ENCODE measurements around the gene PPDPF.
A peak's percentile ranks its signal among the peaks of the same experiment; 100 is the strongest.

The PPDPF gene

DNA sequence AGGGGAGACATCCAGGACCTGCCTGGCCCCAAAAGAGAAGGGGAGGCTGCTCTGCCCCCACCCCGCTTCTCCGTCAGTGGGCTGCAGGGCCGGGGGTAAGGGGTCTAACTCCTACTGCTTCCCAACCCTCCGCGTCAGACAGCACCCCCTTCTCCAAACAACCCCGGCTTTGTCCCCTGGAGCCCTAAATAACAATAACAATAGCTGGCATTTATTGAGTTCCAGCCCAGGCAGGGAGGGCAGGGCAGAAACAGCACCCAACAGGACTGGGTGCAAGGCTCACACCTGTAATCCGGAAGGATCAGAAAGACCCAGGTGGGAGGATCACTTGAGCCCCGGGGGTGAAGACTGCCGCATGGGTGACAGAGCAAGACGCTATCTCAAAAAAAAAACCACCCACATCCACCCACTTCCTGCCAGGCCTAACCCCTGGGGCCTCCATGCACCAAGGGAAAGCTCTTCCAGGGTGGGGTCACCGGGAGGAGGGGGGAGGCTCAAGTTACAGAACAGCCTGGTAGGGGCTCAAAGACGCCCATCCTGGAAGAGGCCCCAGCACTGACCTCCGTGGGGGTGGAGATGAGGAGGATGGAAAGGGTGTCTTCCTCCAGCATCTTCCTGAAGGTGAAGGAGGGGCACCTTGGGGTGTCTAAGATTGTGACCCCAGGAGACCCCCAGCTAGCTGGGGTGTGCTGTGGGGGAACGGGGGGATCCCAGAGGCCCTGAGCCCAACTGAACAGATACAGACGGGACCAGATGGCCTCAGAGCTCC, 32.1 kb downstream of the PPDPF start:
- peak; percentile 65 for DNase-seq (ENCODE audit: low read depth)
- H3K4me3 ChIP-seq (ENCODE audit: low read depth, low read length), result no peak overlapping the region
- no peak for TF ChIP-seq CTCF (IDR thresholded peaks at IDR 0.05; ENCODE audit: low read depth, low read length, missing control alignments)

- TF ChIP-seq CTCF (IDR thresholded peaks at IDR 0.05; ENCODE audit: low read depth, low read length, missing control alignments), result no peak
- peak; percentile 55 for DNase-seq (ENCODE audit: low read depth)
- H3K4me3 ChIP-seq (ENCODE audit: low read depth, low read length), result peak overlapping the region; percentile 47
Measured at GRCh38 chr20:63553251-63553932, 32.8 kb downstream of the PPDPF start.

GRCh38 chr20:63553933-63554290, 33.3 kb downstream of the PPDPF start, which contains the start of gene FNDC11:
TSS of gene FNDC11 (plus strand) at chr20:63554159. CDS start at chr20:63555664, 1,505 bp downstream.
- DNase-seq (ENCODE audit: low read depth), result no peak
- no peak for TF ChIP-seq CTCF (IDR thresholded peaks at IDR 0.05; ENCODE audit: low read depth, low read length, missing control alignments)
- peak within 1 kb of the TSS; percentile 47 for H3K4me3 ChIP-seq (ENCODE audit: low read depth, low read length)

- TF ChIP-seq CTCF (IDR thresholded peaks at IDR 0.05; ENCODE audit: low read depth, low read length, missing control alignments), result no peak
- DNase-seq (ENCODE audit: low read depth), result no peak
- H3K4me3 ChIP-seq (ENCODE audit: low read depth, low read length), result peak overlapping the region; percentile 30
Measured at GRCh38 chr20:63554361-63555278, 34.1 kb downstream of the PPDPF start.

DNA sequence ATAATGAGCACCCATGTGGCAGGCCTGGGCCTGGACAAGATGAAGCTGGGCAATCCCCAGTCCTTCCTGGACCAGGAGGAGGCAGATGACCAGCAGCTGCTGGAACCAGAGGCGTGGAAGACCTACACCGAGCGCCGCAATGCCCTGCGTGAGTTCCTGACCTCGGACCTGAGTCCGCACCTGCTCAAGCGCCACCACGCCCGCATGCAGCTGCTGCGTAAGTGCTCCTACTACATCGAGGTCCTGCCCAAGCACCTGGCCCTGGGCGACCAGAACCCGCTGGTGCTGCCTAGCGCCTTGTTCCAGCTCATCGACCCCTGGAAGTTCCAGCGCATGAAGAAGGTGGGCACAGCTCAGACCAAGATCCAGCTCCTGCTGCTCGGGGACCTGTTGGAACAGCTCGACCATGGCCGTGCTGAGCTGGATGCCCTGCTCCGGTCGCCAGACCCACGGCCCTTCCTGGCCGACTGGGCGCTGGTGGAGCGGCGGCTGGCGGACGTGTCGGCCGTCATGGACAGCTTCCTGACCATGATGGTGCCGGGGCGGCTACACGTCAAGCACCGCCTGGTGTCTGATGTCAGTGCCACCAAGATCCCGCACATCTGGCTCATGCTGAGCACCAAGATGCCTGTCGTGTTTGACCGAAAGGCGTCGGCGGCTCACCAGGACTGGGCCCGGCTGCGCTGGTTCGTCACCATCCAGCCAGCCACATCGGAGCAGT, 35.3 kb downstream of the PPDPF start:
- TF ChIP-seq CTCF (IDR thresholded peaks at IDR 0.05; ENCODE audit: low read depth, low read length, missing control alignments), result no peak
- no peak overlapping the region for H3K4me3 ChIP-seq (ENCODE audit: low read depth, low read length)
- DNase-seq (ENCODE audit: low read depth), result no peak

DNA sequence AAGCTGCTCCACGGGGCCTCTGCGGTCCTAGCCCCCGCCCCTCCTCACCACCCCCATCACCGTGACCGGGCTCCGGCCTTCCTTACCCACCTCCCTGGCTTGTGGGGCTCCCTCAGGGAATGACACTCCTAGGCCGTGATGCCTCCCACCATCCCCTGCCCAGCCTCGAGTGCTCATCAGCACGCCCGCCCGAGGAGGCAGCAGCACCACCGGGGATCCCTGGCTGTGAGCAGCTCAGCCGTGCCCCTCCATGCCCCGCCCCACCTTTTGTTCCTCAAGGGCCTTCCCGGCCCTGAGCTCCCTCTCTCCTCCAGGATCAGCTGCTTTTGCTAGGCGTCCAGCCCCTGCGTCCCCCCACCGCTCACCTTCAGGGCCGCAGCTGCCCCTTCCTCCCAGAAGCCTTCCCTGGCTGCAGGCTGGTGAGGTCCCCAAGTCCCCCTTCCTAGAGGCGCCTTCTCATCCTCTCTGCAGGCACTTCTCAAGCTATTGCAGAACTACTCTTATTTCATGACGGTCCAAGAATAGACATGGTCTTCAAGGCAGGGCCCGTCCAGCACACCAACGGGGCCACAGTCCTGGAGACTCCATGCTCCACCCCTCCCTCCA, 36.4 kb downstream of the PPDPF start:
- DNase-seq (ENCODE audit: low read depth), result no peak
- TF ChIP-seq CTCF (IDR thresholded peaks at IDR 0.05; ENCODE audit: low read depth, low read length, missing control alignments), result no peak
- H3K4me3 ChIP-seq (ENCODE audit: low read depth, low read length), result no peak overlapping the region
